Neural crest cell (in vitro differentiated cells): Measurements from ENCODE around the gene PDLIM7. TPM values are rescaled to one million over a fixed set of nuclear protein-coding genes. Genes with fewer than 3 reads are reported as not detected.

Experiments used
- DNase-seq: peaks from one replicate; pipeline ENCODE4 v3.0.0; 2021; ENCODE audit warnings: low read depth, mixed read lengths, low spot score
- H3K27ac Mint-ChIP-seq: one replicate; pipeline ENCODE4 v1.8.0; 2021; ENCODE audit warnings: mild to moderate bottlenecking, mixed read lengths; ENCODE audit not compliant: unreplicated experiment
- H3K27me3 Mint-ChIP-seq: 2 replicates; pipeline ENCODE4 v1.8.0; 2021; ENCODE audit warnings: low read depth, mild to moderate bottlenecking, mixed read lengths
- H3K36me3 Mint-ChIP-seq: 2 replicates; pipeline ENCODE4 v1.8.0; 2021; ENCODE audit warnings: low read depth, mild to moderate bottlenecking, mixed read lengths
- H3K4me1 Mint-ChIP-seq: 2 replicates; pipeline ENCODE4 v1.8.0; 2021; ENCODE audit warnings: mixed read lengths
- H3K4me3 Mint-ChIP-seq: one replicate; pipeline ENCODE4 v1.8.0; 2021; ENCODE audit warnings: mild to moderate bottlenecking, mixed read lengths
- H3K9me3 Mint-ChIP-seq: 2 replicates; pipeline ENCODE4 v1.8.0; 2021; ENCODE audit warnings: mixed read lengths
- CTCF ChIP-seq: fragments of 200-600 bp; sonication (generic); conservative IDR thresholded peaks from 2 replicates; pipeline ENCODE4 v1.5.0; 2021; ENCODE audit warnings: antibody characterized with exemption, mild to moderate bottlenecking
- total RNA-seq: library from RNA; stranded (reverse); gene quantifications from 2 replicates; pipeline ENCODE4 v1.2.1, GENCODE V29; 2021

PDLIM7 gene
- total RNA-seq, 1 donor from 2014 or later, result 147 TPM

- Mint-ChIP-seq H3K27me3 (no peaks in the 10 kb centered on the region), H3K27ac (no peak overlapping the region), H3K4me3 (no peak overlapping the region), H3K9me3 (no peaks in the 10 kb centered on the region), H3K4me1 (no peaks in the 10 kb centered on the region), H3K36me3 (peaks cover 6% of the 10 kb centered on the region)
- no peak for DNase-seq
- TF ChIP-seq CTCF, result no peak
Measured at GRCh38 chr5:177523711-177524538, 26.5 kb upstream of the PDLIM7 start.

GRCh38 chr5:177520916-177521513 lies 23.6 kb upstream of the PDLIM7 start:
- Mint-ChIP-seq H3K9me3 (no peaks in the 10 kb centered on the region), H3K4me1 (peaks cover 14% of the 10 kb centered on the region), H3K36me3 (peaks cover 10% of the 10 kb centered on the region), H3K4me3 (peak overlapping the region; percentile 53), H3K27ac (no peak overlapping the region), H3K27me3 (peaks cover 2% of the 10 kb centered on the region)
- no peak for DNase-seq
- TF ChIP-seq CTCF, result no peak

- Mint-ChIP-seq H3K9me3 (no peaks in the 10 kb centered on the region), H3K36me3 (peaks cover 10% of the 10 kb centered on the region), H3K4me3 (peak overlapping the region; percentile 53), H3K4me1 (peaks cover 22% of the 10 kb centered on the region), H3K27ac (peak overlapping the region; percentile 86), H3K27me3 (peaks cover 2% of the 10 kb centered on the region)
- DNase-seq, result no peak
- TF ChIP-seq CTCF, result no peak
Measured at GRCh38 chr5:177520271-177520670, 22.9 kb upstream of the PDLIM7 start.

- Mint-ChIP-seq H3K27me3 (peaks cover 2% of the 10 kb centered on the region), H3K4me3 (peak overlapping the region; percentile 53), H3K36me3 (peaks cover 10% of the 10 kb centered on the region), H3K9me3 (no peaks in the 10 kb centered on the region), H3K4me1 (peaks cover 25% of the 10 kb centered on the region), H3K27ac (no peak overlapping the region)
- no peak for DNase-seq
- TF ChIP-seq CTCF, result no peak
Measured at GRCh38 chr5:177519463-177520235, 22.2 kb upstream of the PDLIM7 start.
